H1 (cell line): ENCODE data around the gene NDP. TPM values are rescaled to one million over a fixed set of nuclear protein-coding genes. Genes with fewer than 3 reads are reported as not detected.

Experiments used
- CTCF ChIA-PET: fragments of 300-600 bp; sonication (Branson Sonifier 250); formaldehyde crosslinking; loops from one replicate; lab custom pipeline; 2021; ENCODE audit not compliant: partially characterized antibody; lab: Charles Lee
- POLR2A ChIA-PET: fragments of 300-600 bp; sonication (Branson Sonifier 250); formaldehyde crosslinking; loops from one replicate; lab custom pipeline; 2021; ENCODE audit warnings: inconsistent platforms; ENCODE audit not compliant: partially characterized antibody; lab: Charles Lee
- DNase-seq, 2 experiments: peaks; one replicate each; pipeline versions ENCODE4 v3.0.0 to v3.0.0-alpha.2; 2010 to 2022; ENCODE audit warnings: low spot score in 2 of 2, low read depth in 1 of 2, mixed read lengths in 1 of 2
- FAIRE-seq: peaks from 2 replicates; lab custom pipeline; 2011; peaks lifted over from hg19 to GRCh38; lab: Jason Lieb, UNC
- H2AFZ ChIP-seq: 2 replicates; pipeline ENCODE4 v1.8.1; 2012; ENCODE audit warnings: low read length, inconsistent platforms
- H2AK5ac ChIP-seq: 2 replicates; pipeline ENCODE4 v1.6.1; 2013; ENCODE audit warnings: low read depth, low read length
- H2BK120ac ChIP-seq: replicated peaks from 2 replicates; pipeline ENCODE3; 2013; ENCODE audit warnings: low read depth, low read length, inconsistent platforms
- H2BK12ac ChIP-seq: 2 replicates; pipeline ENCODE4 v1.6.1; 2013; ENCODE audit warnings: low read depth, low read length
- H2BK15ac ChIP-seq: 2 replicates; pipeline ENCODE4 v1.6.1; 2013; ENCODE audit warnings: low read length
- H2BK20ac ChIP-seq: 2 replicates; pipeline ENCODE4 v1.6.1; 2013; ENCODE audit warnings: low read length
- H2BK5ac ChIP-seq: 2 replicates; pipeline ENCODE4 v1.6.1; 2013; ENCODE audit warnings: low read depth, low read length
- H3K14ac ChIP-seq: 2 replicates; pipeline ENCODE4 v1.6.1; 2013; ENCODE audit warnings: inconsistent platforms; ENCODE audit not compliant: insufficient read length
- H3K18ac ChIP-seq: 2 replicates; pipeline ENCODE4 v1.6.1; 2013; ENCODE audit warnings: low read length; ENCODE audit errors: extremely low read depth
- H3K23ac ChIP-seq: 2 replicates; pipeline ENCODE4 v1.6.1; 2013; ENCODE audit warnings: inconsistent platforms; ENCODE audit not compliant: insufficient read length
- H3K23me2 ChIP-seq: 2 replicates; pipeline ENCODE4 v1.6.1; 2013; ENCODE audit warnings: low read depth, low read length
- H3K27ac ChIP-seq: 2 replicates; pipeline ENCODE4 v1.6.1; 2011; ENCODE audit warnings: low read depth, low read length, inconsistent platforms
- H3K27me3 ChIP-seq, 4 experiments: replicated peaks in 1 of 4; 1 replicate in 1 of 4; 2 replicates in 3 of 4; pipeline versions ENCODE4 v1.6.1 to v1.8.1; 2011 to 2013; ENCODE audit warnings: low read length in 3 of 4, mild to moderate bottlenecking in 3 of 4, inconsistent platforms in 2 of 4, mixed read lengths in 2 of 4, moderate library complexity in 1 of 4; ENCODE audit not compliant: control insufficient read depth in 3 of 4, insufficient read depth in 3 of 4; ENCODE audit errors: extremely low read depth in 1 of 4
- H3K36me3 ChIP-seq, 4 experiments: 2 replicates each; pipeline versions ENCODE4 v1.6.1 to v1.8.1; 2011 to 2013; ENCODE audit warnings: mild to moderate bottlenecking in 4 of 4, low read length in 3 of 4, moderate library complexity in 2 of 4, control low read depth in 1 of 4, inconsistent platforms in 1 of 4; ENCODE audit not compliant: insufficient read depth in 4 of 4, control insufficient read depth in 2 of 4
- H3K4ac ChIP-seq: replicated peaks from 2 replicates; pipeline ENCODE3; 2013; ENCODE audit warnings: low read length, low read depth, mixed read lengths, inconsistent platforms; ENCODE audit not compliant: insufficient read length
- H3K4me1 ChIP-seq, 4 experiments: replicated peaks in 1 of 4; 1 replicate in 1 of 4; 2 replicates in 3 of 4; pipeline versions ENCODE4 v1.6.1 to v1.8.1; 2011 to 2013; ENCODE audit warnings: low read length in 3 of 4, inconsistent platforms in 2 of 4, mixed read lengths in 1 of 4; ENCODE audit not compliant: insufficient read depth in 4 of 4, control insufficient read depth in 3 of 4
- H3K4me2 ChIP-seq, 2 experiments: 2 replicates each; pipeline versions ENCODE4 v1.6.1 to v1.8.1; 2011 to 2013; ENCODE audit warnings: low read depth in 2 of 2, low read length in 2 of 2, control low read depth in 1 of 2, inconsistent platforms in 1 of 2, mild to moderate bottlenecking in 1 of 2; ENCODE audit not compliant: insufficient read depth in 1 of 2
- H3K4me3 ChIP-seq, 4 experiments: fragments of 200-600, 300-600 bp in 1 of 4; sonication (generic), shearing (Covaris generic), sonication (Bioruptor Twin) in 1 of 4; 2 replicates each; pipeline versions ENCODE4 v1.5.1 to v1.8.1; 2011 to 2016; ENCODE audit warnings: low read length in 4 of 4, low read depth in 3 of 4, control low read depth in 2 of 4, inconsistent platforms in 2 of 4, mild to moderate bottlenecking in 2 of 4, mixed read lengths in 1 of 4, moderate library complexity in 1 of 4; ENCODE audit not compliant: insufficient read depth in 2 of 4; ENCODE audit errors: extremely low read depth in 1 of 4
- H3K56ac ChIP-seq: replicated peaks from 2 replicates; pipeline ENCODE3; 2013; ENCODE audit warnings: low read depth, mild to moderate bottlenecking, mixed read lengths, low read length, inconsistent platforms; ENCODE audit not compliant: insufficient read length
- H3K79me1 ChIP-seq: 2 replicates; pipeline ENCODE4 v1.6.1; 2013; ENCODE audit warnings: low read depth, low read length, control low read depth
- H3K79me2 ChIP-seq, 2 experiments: 2 replicates each; pipeline versions ENCODE4 v1.6.1 to v1.8.1; 2012 to 2013; ENCODE audit warnings: low read length in 2 of 2, mild to moderate bottlenecking in 2 of 2, inconsistent platforms in 1 of 2; ENCODE audit not compliant: insufficient read depth in 2 of 2, control insufficient read depth in 1 of 2
- H3K9ac ChIP-seq, 4 experiments: replicated peaks in 1 of 4; 1 replicate in 1 of 4; 2 replicates in 3 of 4; pipeline versions ENCODE4 v1.6.1 to v1.8.1; 2011 to 2013; ENCODE audit warnings: low read depth in 3 of 4, low read length in 3 of 4, control low read depth in 2 of 4, mild to moderate bottlenecking in 2 of 4, moderate library complexity in 2 of 4, inconsistent platforms in 1 of 4; ENCODE audit errors: extremely low read depth in 1 of 4
- H3K9me3 ChIP-seq, 2 experiments: 2 replicates each; pipeline versions ENCODE4 v1.6.1 to v1.8.1; 2012 to 2013; ENCODE audit warnings: mild to moderate bottlenecking in 2 of 2, moderate library complexity in 2 of 2, control low read depth in 1 of 2, inconsistent platforms in 1 of 2, low read depth in 1 of 2, low read length in 1 of 2, mixed read lengths in 1 of 2; ENCODE audit not compliant: insufficient read depth in 2 of 2
- H4K20me1 ChIP-seq, 2 experiments: replicated peaks in 1 of 2; 2 replicates each; pipeline versions ENCODE3 to v1.8.1; 2011 to 2013; ENCODE audit warnings: inconsistent platforms in 2 of 2, low read length in 2 of 2, mild to moderate bottlenecking in 1 of 2; ENCODE audit not compliant: insufficient read depth in 2 of 2, control insufficient read depth in 1 of 2
- H4K5ac ChIP-seq: 2 replicates; pipeline ENCODE4 v1.6.1; 2013; ENCODE audit warnings: low read length, low read depth, mixed read lengths, inconsistent platforms; ENCODE audit not compliant: insufficient read length
- H4K8ac ChIP-seq: 2 replicates; pipeline ENCODE4 v1.8.0; 2013; ENCODE audit warnings: mild to moderate bottlenecking, moderate library complexity, low read length, inconsistent platforms; ENCODE audit not compliant: insufficient read depth; ENCODE audit errors: extremely low read depth
- H4K91ac ChIP-seq: replicated peaks from 2 replicates; pipeline ENCODE3; 2013; ENCODE audit warnings: low read length, mixed read lengths, inconsistent platforms; ENCODE audit not compliant: insufficient read length
- EGR1 ChIP-seq: IDR thresholded peaks from 2 replicates; pipeline ENCODE4 v1.6.1; 2011; ENCODE audit warnings: low read depth, low read length, borderline replicate concordance
- EP300 ChIP-seq, 2 experiments: IDR thresholded peaks; 1 replicate in 1 of 2; 2 replicates in 1 of 2; pipeline ENCODE4 v1.6.1; 2011 to 2012; ENCODE audit warnings: low read depth in 2 of 2, low read length in 2 of 2, mild to moderate bottlenecking in 2 of 2, borderline replicate concordance in 1 of 2, inconsistent platforms in 1 of 2, moderate library complexity in 1 of 2
- JUND ChIP-seq: IDR thresholded peaks from 2 replicates; pipeline ENCODE4 v1.6.1; 2011; ENCODE audit warnings: mild to moderate bottlenecking, improper control_type of control experiment, low read length
- KDM1A ChIP-seq: fragments of 200-600, 300-600 bp; sonication (generic); IDR thresholded peaks from 2 replicates; pipeline ENCODE4 v1.7.1; 2016; ENCODE audit warnings: mild to moderate bottlenecking, low read length, borderline replicate concordance
- KDM5A ChIP-seq: fragments of 200-600 bp; IDR thresholded peaks from 2 replicates; pipeline ENCODE4 v1.7.1; 2012; ENCODE audit warnings: mild to moderate bottlenecking, low read length, inconsistent platforms, mixed read lengths
- NANOG ChIP-seq: IDR thresholded peaks from 2 replicates; pipeline ENCODE4 v1.6.1; 2011; ENCODE audit warnings: low read length, low read depth, mild to moderate bottlenecking, inconsistent platforms; ENCODE audit not compliant: insufficient read depth, poor library complexity, severe bottlenecking
- RAD21 ChIP-seq, 2 experiments: IDR thresholded peaks in 1 of 2; conservative IDR thresholded peaks in 1 of 2; 2 replicates each; pipeline ENCODE4 v1.6.1; 2011; ENCODE audit warnings: low read depth in 2 of 2, low read length in 2 of 2, improper control_type of control experiment in 1 of 2, inconsistent platforms in 1 of 2, mild to moderate bottlenecking in 1 of 2, moderate library complexity in 1 of 2
- RNF2 ChIP-seq: fragments of 200-900, 300-1000 bp; sonication (generic); IDR thresholded peaks from 2 replicates; pipeline ENCODE4 v1.7.1; 2016; ENCODE audit warnings: borderline replicate concordance, low read depth, mild to moderate bottlenecking, antibody characterized with exemption, low read length; ENCODE audit not compliant: poor library complexity, severe bottlenecking; ENCODE audit errors: missing control alignments
- SRF ChIP-seq: IDR thresholded peaks from 2 replicates; pipeline ENCODE4 v1.6.1; 2011; ENCODE audit warnings: mild to moderate bottlenecking, low read depth, low read length, moderate library complexity
- WGBS, 2 experiments: shearing (Covaris generic) in 1 of 2; methylation state at CpG; one replicate each; pipeline versions ENCODE4 v1.1.6 to v1.1.7; 2013 to 2015; ENCODE audit warnings: low lambda C conversion rate in 2 of 2, mixed read lengths in 2 of 2, inconsistent platforms in 1 of 2, low coverage in 1 of 2, missing lambda C conversion rate in 1 of 2; ENCODE audit not compliant: insufficient replicate concordance in 2 of 2, insufficient coverage in 1 of 2, insufficient read length in 1 of 2; ENCODE audit errors: extremely low coverage in 1 of 2, missing lambda C conversion rate in 1 of 2; 5-methylcytosine and 5-hydroxymethylcytosine counted together
- polyA plus RNA-seq, 7 experiments: library from polyadenylated mRNA; depleted of rRNA in 3 of 7; stranded (reverse) in 5 of 7; unstranded in 2 of 7; fragments of >200 nt in 5 of 7; fragments of 200-250 nt in 2 of 7; gene quantifications; 1 replicate in 5 of 7; 2 replicates in 1 of 7; 4 replicates in 1 of 7; pipeline versions ENCODE4 v1.2.1 to v1.2.3, GENCODE V29; 2011 to 2013; ENCODE audit warnings: missing spikeins in 2 of 7, mixed read lengths in 2 of 7
- total RNA-seq: library from RNA; stranded (reverse); fragmentation: NEBNext Ultra II Directional; extraction: Animal tissue kit (Norgen Biotek cat#: 25700); gene quantifications from 2 replicates; pipeline ENCODE4 v1.2.1, GENCODE V29; 2021

NDP gene
- total and polyA plus RNA-seq, 2 of the 8 experiments (the other 6 are each of a cell fraction or from before 2014, with no cell fraction given): 0.26 to 0.82 TPM

DNA sequence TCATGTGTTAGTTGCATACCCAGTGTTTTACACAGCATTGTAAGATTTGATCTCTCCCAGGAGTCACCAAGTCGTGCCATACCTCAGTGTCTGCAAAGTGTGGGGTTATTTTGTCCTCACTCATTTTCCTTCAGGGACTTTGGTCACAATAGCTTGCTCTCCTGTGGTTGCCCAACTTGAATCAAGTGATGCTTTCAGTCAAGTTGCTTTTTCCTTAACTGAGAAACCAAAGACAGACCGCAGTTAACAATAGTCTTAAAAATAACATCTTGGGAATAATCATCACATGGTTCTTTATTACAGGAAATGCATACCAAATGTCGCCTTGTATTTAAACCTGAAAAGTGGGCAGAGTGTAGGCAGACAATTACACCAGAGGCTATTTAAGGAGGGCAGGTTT lies 44.5 kb upstream of the NDP start:
- Histone ChIP-seq H3K27ac (no peak overlapping the region), H3K4me3 (no peak overlapping the region), H4K91ac (no peak overlapping the region), H2AK5ac (no peak overlapping the region), H3K27me3 (no peaks in the 10 kb centered on the region), H3K79me1 (no peaks in the 10 kb centered on the region), H3K4ac (no peak overlapping the region), H2BK15ac (no peak overlapping the region), H4K5ac (no peak overlapping the region), H2BK20ac (no peak overlapping the region), H3K79me2 (no peaks in the 10 kb centered on the region), H3K9me3 (no peaks in the 10 kb centered on the region), H4K20me1 (no peaks in the 10 kb centered on the region), H3K14ac (no peak overlapping the region), H3K4me2 (no peak overlapping the region), H3K23ac (no peak overlapping the region), H2AFZ (no peak overlapping the region), H3K4me1 (no peaks in the 10 kb centered on the region), H2BK120ac (no peak overlapping the region), H3K18ac (no peak overlapping the region), H3K56ac (no peak overlapping the region), H3K23me2 (no peaks in the 10 kb centered on the region), H3K9ac (no peak overlapping the region), H3K36me3 (no peaks in the 10 kb centered on the region), H2BK12ac (no peak overlapping the region), H2BK5ac (no peak overlapping the region), H4K8ac (no peak overlapping the region)
- WGBS, 2 experiments: 89% methylated on average over 3 of the region's 3 CpGs; no CpG with 5 or more reads in 1 of the 2 experiments
- TF ChIP-seq SRF (no peak), KDM5A (no peak), KDM1A (no peak), JUND (no peak), RNF2 (no peak), EGR1 (no peak), EP300 (IDR thresholded peaks at IDR 0.05; ENCODE audit: borderline replicate concordance in 1 of 2, low read depth in 2 of 2, low read length in 2 of 2) (no peak), NANOG (no peak), RAD21 (IDR thresholded peaks at IDR 0.05 in 1 of 2, conservative IDR thresholded peaks at IDR 0.05 in 1 of 2; ENCODE audit: low read depth in 2 of 2, low read length in 2 of 2) (no peak)
- no peak for DNase-seq
- ChIA-PET POLR2A (no interaction called here), CTCF (no interaction called here)
- no peak for FAIRE-seq
